LNCaP clone FGC (cell line): ENCODE data around the gene LSAMP.

Source experiments
- DNase-seq: peaks from one replicate; pipeline ENCODE4 v3.0.0-alpha.2; 2011; ENCODE audit warnings: low read depth
- H3K4me3 ChIP-seq: 2 replicates; pipeline ENCODE4 v1.5.1; 2011; ENCODE audit warnings: mild to moderate bottlenecking, low read depth, low read length, control low read depth
- CTCF ChIP-seq: IDR thresholded peaks from 2 replicates; pipeline ENCODE4 v1.5.1; 2012; ENCODE audit warnings: mild to moderate bottlenecking; ENCODE audit not compliant: control insufficient read depth, insufficient read depth; ENCODE audit errors: extremely low read depth

Gene LSAMP

DNA sequence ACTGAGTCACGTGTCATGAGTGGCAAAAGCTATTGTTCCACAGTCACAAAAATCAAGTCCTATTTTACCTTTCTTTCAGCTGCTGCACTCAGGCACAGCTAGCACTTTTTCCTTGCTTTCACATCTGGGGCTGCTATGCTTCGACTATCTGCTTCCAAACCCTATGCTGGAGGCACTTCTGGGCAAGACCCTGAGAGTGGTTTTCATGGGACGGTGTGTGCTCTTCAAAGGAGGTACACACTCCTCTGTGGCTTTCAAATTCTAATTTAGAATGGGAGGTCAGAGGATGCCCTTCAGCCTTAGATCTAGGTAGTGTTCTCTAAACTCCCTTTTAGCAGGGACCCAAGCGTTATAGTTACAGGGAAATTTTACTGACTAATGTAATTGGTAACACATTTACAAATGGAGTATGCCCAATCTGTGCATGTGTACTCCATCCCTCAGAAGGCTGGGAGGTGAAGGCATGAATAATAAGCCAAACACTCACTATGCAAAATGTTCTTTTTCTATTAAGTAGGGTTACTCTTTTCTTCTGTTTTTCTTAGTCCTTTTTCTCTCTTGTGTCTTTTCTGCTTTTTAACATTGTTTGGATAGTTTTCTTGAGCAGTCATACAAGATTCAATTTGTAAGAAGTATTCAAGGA is 188.3 kb downstream of the LSAMP start:
- DNase-seq = no peak
- H3K4me3 ChIP-seq = no peak overlapping the region
- no peak for TF ChIP-seq CTCF

GRCh38 chr3:116254541-116254940 is 190.7 kb downstream of the LSAMP start:
- TF ChIP-seq CTCF = no peak
- DNase-seq = no peak
- no peak overlapping the region for H3K4me3 ChIP-seq

DNA sequence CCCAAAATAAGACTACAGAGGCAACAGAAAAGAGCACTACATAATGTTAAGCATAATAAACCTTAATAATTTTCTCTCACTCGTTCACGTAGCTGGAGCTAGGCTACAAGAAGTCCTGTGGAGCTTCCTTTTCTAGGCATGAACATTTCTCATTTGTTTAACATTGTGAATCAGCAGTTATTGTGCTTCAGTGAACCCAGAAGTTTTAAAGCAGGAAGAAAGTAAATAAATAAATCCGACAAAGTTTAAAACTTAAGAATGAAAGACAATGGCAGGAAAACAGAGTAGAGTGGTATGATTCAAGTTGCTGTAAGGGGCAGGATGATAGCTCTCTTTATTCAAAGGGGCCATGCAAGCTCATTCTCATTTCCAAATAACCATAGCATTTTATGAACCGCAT is 191.8 kb downstream of the LSAMP start:
- no peak for TF ChIP-seq CTCF
- no peak for DNase-seq
- H3K4me3 ChIP-seq = no peak overlapping the region

DNA sequence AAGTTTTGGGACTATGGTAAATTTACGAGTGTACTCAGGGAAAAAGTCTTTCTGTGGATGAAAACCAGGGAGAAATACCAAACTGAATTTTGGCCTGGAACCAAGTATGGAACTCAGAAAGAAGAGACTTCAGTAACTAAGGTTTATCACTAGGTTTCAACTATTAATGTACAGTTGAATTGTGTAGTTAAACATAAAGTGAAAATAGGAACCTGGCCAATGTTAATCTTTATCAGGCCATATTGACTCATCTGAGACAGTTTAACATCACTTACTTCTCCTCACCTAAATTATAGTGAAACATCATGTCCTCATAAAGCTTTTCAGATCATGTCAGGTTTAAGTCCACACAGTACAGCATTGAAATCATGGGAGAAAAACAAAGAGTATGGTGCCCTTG is 197.7 kb downstream of the LSAMP start:
- no peak for DNase-seq
- H3K4me3 ChIP-seq = no peak overlapping the region
- TF ChIP-seq CTCF = no peak

DNA sequence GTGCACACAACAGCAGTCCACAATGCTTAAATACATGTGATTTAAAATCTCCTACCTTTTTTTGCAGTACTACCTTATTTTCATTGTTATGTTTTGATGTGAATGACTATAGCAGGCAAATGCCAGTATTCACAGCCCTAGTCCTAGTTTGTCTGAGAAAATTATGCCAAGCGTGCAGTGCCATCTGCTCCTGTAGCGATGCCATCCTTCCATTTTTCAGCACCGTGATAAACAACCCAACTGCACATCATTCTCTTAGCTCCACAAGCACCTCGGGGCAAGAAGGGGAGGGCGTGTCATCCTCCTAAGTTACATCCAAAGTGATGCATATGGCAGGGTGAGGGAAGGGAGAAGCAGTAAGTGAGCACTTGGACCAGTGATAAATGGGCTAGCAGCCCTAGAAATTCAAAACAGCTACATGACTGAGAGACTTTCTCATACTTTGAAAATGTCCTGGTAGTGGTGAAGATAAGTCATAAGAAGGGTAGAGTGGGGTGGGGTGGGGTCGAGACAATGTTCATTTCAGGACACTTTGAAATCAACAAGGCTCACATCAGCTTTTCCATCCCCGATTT is 198.8 kb downstream of the LSAMP start:
- TF ChIP-seq CTCF = no peak
- DNase-seq = no peak
- H3K4me3 ChIP-seq = no peak overlapping the region

DNA sequence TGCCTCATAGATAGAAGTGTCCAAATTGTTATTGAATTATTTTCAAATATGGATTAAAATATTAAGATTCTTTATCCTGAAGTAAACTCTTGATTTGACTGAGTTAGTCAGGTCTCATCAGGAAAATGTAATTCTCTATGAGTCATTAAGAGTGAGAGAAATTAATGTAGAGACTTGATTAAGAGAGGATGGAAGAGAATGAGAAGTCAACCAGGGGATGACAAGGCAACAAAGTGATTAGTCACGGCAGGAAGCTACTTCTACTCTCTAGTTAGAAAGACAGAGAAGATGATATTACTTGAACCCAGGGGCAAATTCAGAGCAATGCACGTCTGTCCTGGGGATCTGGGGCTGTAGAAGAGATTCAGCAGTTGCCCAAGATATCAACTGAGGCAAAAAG is 202.5 kb downstream of the LSAMP start:
- TF ChIP-seq CTCF = no peak
- DNase-seq = no peak
- no peak overlapping the region for H3K4me3 ChIP-seq

GRCh38 chr3:116241677-116242076 is 203.6 kb downstream of the LSAMP start:
- no peak for TF ChIP-seq CTCF
- H3K4me3 ChIP-seq = no peak overlapping the region

More at GRCh38 chr3:116241677-116242076, 203.6 kb downstream of the LSAMP start:
- no peak for DNase-seq
